DND-41 (cell line): ENCODE data around the gene RBM27.

Experiments used
- CTCF ChIP-seq: IDR thresholded peaks from 2 replicates; pipeline ENCODE4 v1.5.1; 2012; ENCODE audit warnings: borderline replicate concordance, low read length, moderate library complexity, mild to moderate bottlenecking; ENCODE audit not compliant: poor library complexity, severe bottlenecking; ENCODE audit errors: extremely low read depth
- EZH2 ChIP-seq: IDR thresholded peaks from 3 replicates; pipeline ENCODE4 v1.6.1; 2012; ENCODE audit warnings: borderline replicate concordance, low read depth, mild to moderate bottlenecking, moderate library complexity, low read length, inconsistent platforms; ENCODE audit not compliant: severe bottlenecking

- TF ChIP-seq CTCF (no peak), EZH2 (no peak)
Measured at GRCh38 chr5:146205499-146206202, 2.2 kb downstream of the RBM27 start.
